Brain microvascular endothelial cell (primary cell): ENCODE data around the gene FADS1.

ENCODE experiments used
- DNase-seq: peaks from one replicate; pipeline ENCODE4 v3.0.0-alpha.2; 2020
- H3K27ac ChIP-seq: fragments of 250-450 bp; sonication (Bioruptor Pico); 2 replicates; pipeline ENCODE4 v1.5.1; 2020; ENCODE audit warnings: mild to moderate bottlenecking, moderate library complexity
- H3K27me3 ChIP-seq: fragments of 250-450 bp; sonication (Bioruptor Pico); replicated peaks from 2 replicates; pipeline ENCODE4 v1.5.1; 2020; ENCODE audit warnings: mild to moderate bottlenecking
- H3K36me3 ChIP-seq: fragments of 250-450 bp; sonication (Bioruptor Pico); replicated peaks from 2 replicates; pipeline ENCODE4 v1.5.1; 2020; ENCODE audit warnings: mild to moderate bottlenecking
- H3K4me3 ChIP-seq: 2 replicates; pipeline ENCODE4 v1.5.1; 2011; ENCODE audit warnings: low read depth, mild to moderate bottlenecking, control low read depth, low read length, moderate library complexity
- CTCF ChIP-seq: IDR thresholded peaks from 2 replicates; pipeline ENCODE4 v1.5.1; 2011; ENCODE audit warnings: low read depth, mild to moderate bottlenecking, moderate library complexity, low read length, control low read depth, inconsistent platforms; ENCODE audit errors: missing control alignments
- in situ Hi-C: cut with HindIII; loops from 2 replicates; pipeline ENCODE4 v1.10.0; 2017; ENCODE audit warnings: low sequenced_read_pairs, low pct_ligation_motif_present

FADS1 gene

GRCh38 chr11:61769169-61769920 lies 47.5 kb downstream of the FADS1 start:
- H3K4me3 ChIP-seq, result no peak overlapping the region
- no peaks in the 10 kb centered on the region for H3K27me3 ChIP-seq
- DNase-seq, result peak; percentile 19
- no peaks in the 10 kb centered on the region for H3K36me3 ChIP-seq
- H3K27ac ChIP-seq, result no peak overlapping the region
- in situ Hi-C loops, result no loop called here
- TF ChIP-seq CTCF, result peak; percentile 65

- Histone ChIP-seq H3K4me3 (no peak overlapping the region), H3K36me3 (no peaks in the 10 kb centered on the region), H3K27ac (no peak overlapping the region), H3K27me3 (no peaks in the 10 kb centered on the region)
- no peak for TF ChIP-seq CTCF
- DNase-seq, result no peak
- in situ Hi-C loops, result no loop called here
Measured at GRCh38 chr11:61768376-61769076, 48.3 kb downstream of the FADS1 start.

GRCh38 chr11:61766353-61766841 lies 50.4 kb downstream of the FADS1 start:
- Histone ChIP-seq H3K4me3 (no peak overlapping the region), H3K36me3 (no peaks in the 10 kb centered on the region), H3K27ac (no peak overlapping the region), H3K27me3 (no peaks in the 10 kb centered on the region)
- no peak for TF ChIP-seq CTCF
- in situ Hi-C loops, result no loop called here
- DNase-seq, result peak; percentile 44

GRCh38 chr11:61765550-61766253 lies 51.1 kb downstream of the FADS1 start:
- in situ Hi-C loops, result no loop called here
- no peak overlapping the region for H3K27ac ChIP-seq
- no peak for TF ChIP-seq CTCF
- H3K36me3 ChIP-seq, result no peaks in the 10 kb centered on the region
- no peaks in the 10 kb centered on the region for H3K27me3 ChIP-seq
- no peak overlapping the region for H3K4me3 ChIP-seq
- no peak for DNase-seq

GRCh38 chr11:61764606-61765260 lies 52.1 kb downstream of the FADS1 start:
- no peaks in the 10 kb centered on the region for H3K27me3 ChIP-seq
- no peak for DNase-seq
- in situ Hi-C loops, result no loop called here
- H3K4me3 ChIP-seq, result no peak overlapping the region
- H3K36me3 ChIP-seq, result no peaks in the 10 kb centered on the region
- peak; percentile 12 for TF ChIP-seq CTCF
- no peak overlapping the region for H3K27ac ChIP-seq
